Common myeloid progenitor, CD34-positive (primary cell): Measurements from ENCODE around the gene DEGS1.

Experiments
- CTCF ChIA-PET: fragments of 350-600 bp; sonication (Branson Sonifier 250); formaldehyde crosslinking; loops from one replicate; lab custom pipeline; 2021; ENCODE audit warnings: antibody characterized with exemption; lab: Charles Lee
- POLR2A ChIA-PET: fragments of 350-600 bp; sonication (Branson Sonifier 250); formaldehyde crosslinking; loops from one replicate; lab custom pipeline; 2021; ENCODE audit warnings: antibody characterized with exemption; lab: Charles Lee
- DNase-seq, 3 donors: peaks; one replicate each; pipeline versions ENCODE4 v3.0.0 to v3.0.0-alpha.2; 2013
- H3K27ac ChIP-seq, 2 experiments: 1 replicate in 1 of 2; 2 replicates in 1 of 2; pipeline ENCODE4 v1.7.0; 2013; ENCODE audit warnings: inconsistent platforms in 2 of 2, low read length in 2 of 2, mild to moderate bottlenecking in 2 of 2, low read depth in 1 of 2, moderate library complexity in 1 of 2; ENCODE audit not compliant: severe bottlenecking in 2 of 2, insufficient read depth in 1 of 2, poor library complexity in 1 of 2
- H3K27me3 ChIP-seq, 5 experiments: replicated peaks in 2 of 5; 1 replicate in 3 of 5; 2 replicates in 2 of 5; pipeline versions ENCODE4 v1.6.1 to v1.7.0; 2013; ENCODE audit warnings: low read length in 4 of 5, mild to moderate bottlenecking in 2 of 5, moderate library complexity in 2 of 5, inconsistent platforms in 1 of 5; ENCODE audit not compliant: insufficient read depth in 5 of 5, control insufficient read depth in 4 of 5
- H3K36me3 ChIP-seq, 4 experiments: 1 replicate in 2 of 4; 2 replicates in 2 of 4; pipeline versions ENCODE4 v1.6.1 to v1.7.0; 2013; ENCODE audit warnings: low read length in 3 of 4, control low read depth in 1 of 4, mild to moderate bottlenecking in 1 of 4; ENCODE audit not compliant: control insufficient read depth in 4 of 4, insufficient read depth in 4 of 4
- H3K4me1 ChIP-seq, 4 experiments: 1 replicate in 3 of 4; 2 replicates in 1 of 4; pipeline versions ENCODE4 v1.6.1 to v1.7.1; 2013; ENCODE audit warnings: low read length in 3 of 4, mild to moderate bottlenecking in 3 of 4, control low read depth in 1 of 4, inconsistent platforms in 1 of 4, moderate library complexity in 1 of 4; ENCODE audit not compliant: control insufficient read depth in 4 of 4, insufficient read depth in 4 of 4; ENCODE audit errors: control extremely low read depth in 1 of 4
- H3K4me3 ChIP-seq, 7 experiments: 1 replicate in 4 of 7; 2 replicates in 3 of 7; pipeline versions ENCODE4 v1.5.1 to v1.7.0; 2013; ENCODE audit warnings: mild to moderate bottlenecking in 7 of 7, low read length in 6 of 7, moderate library complexity in 6 of 7, inconsistent platforms in 2 of 7, low read depth in 2 of 7, control low read depth in 1 of 7; ENCODE audit not compliant: insufficient read depth in 4 of 7, control insufficient read depth in 1 of 7; ENCODE audit errors: extremely low read depth in 1 of 7
- H3K9me3 ChIP-seq, 5 experiments: 1 replicate in 4 of 5; 2 replicates in 1 of 5; pipeline versions ENCODE4 v1.6.1 to v1.7.1; 2013; ENCODE audit warnings: low read length in 4 of 5, mild to moderate bottlenecking in 2 of 5, inconsistent platforms in 1 of 5, low read depth in 1 of 5, moderate library complexity in 1 of 5; ENCODE audit not compliant: control insufficient read depth in 4 of 5, insufficient read depth in 2 of 5; ENCODE audit errors: control extremely low read depth in 1 of 5
- WGBS: methylation state at CpG from one replicate; pipeline ENCODE4 v1.1.5; 2013; ENCODE audit not compliant: insufficient coverage; 5-methylcytosine and 5-hydroxymethylcytosine counted together

Gene DEGS1

GRCh38 chr1:224237119-224237881, 54.3 kb downstream of the DEGS1 start:
- Histone ChIP-seq H3K9me3 (no peaks in the 10 kb centered on the region), H3K4me3 (no peak overlapping the region), H3K4me1 (no peaks in the 10 kb centered on the region), H3K27me3 (no peaks in the 10 kb centered on the region), H3K36me3 (peaks cover 14 to 34% (median 21%) of the 10 kb centered on the region in 4 experiments), H3K27ac (no peak overlapping the region)
- POLR2A ChIA-PET = no interaction called here
- DNase-seq = no peak
- CTCF ChIA-PET = interaction anchor here (1.3 kb wide), 1 partner anchor 15 kb away, joined by 3 read pairs; no protein-coding TSS in a partner anchor
- WGBS = 96% methylated on average over 3 of the region's 11 CpGs

- Histone ChIP-seq H3K4me1 (no peaks in the 10 kb centered on the region), H3K36me3 (peaks cover 14 to 29% (median 19%) of the 10 kb centered on the region in 4 experiments), H3K27me3 (no peaks in the 10 kb centered on the region), H3K4me3 (no peak overlapping the region), H3K9me3 (no peaks in the 10 kb centered on the region), H3K27ac (no peak overlapping the region)
- POLR2A ChIA-PET = no interaction called here
- CTCF ChIA-PET = interaction anchor here (1.3 kb wide), 1 partner anchor 14 kb away, joined by 3 read pairs; no protein-coding TSS in a partner anchor
- 99% methylated on average over 8 of the region's 9 CpGs for whole genome bisulfite sequencing
- no peak for DNase-seq
Measured at GRCh38 chr1:224238212-224238611, 55.2 kb downstream of the DEGS1 start.

GRCh38 chr1:224238756-224239155, 55.7 kb downstream of the DEGS1 start:
- 97% methylated on average over 2 of the region's 3 CpGs for WGBS
- no peaks in the 10 kb centered on the region for H3K9me3 ChIP-seq
- no peak overlapping the region for H3K4me3 ChIP-seq
- peaks cover 14 to 27% (median 19%) of the 10 kb centered on the region in 4 experiments for H3K36me3 ChIP-seq
- CTCF ChIA-PET = no interaction called here
- no peaks in the 10 kb centered on the region for H3K27me3 ChIP-seq
- H3K27ac ChIP-seq = no peak overlapping the region
- POLR2A ChIA-PET = no interaction called here
- no peaks in the 10 kb centered on the region for H3K4me1 ChIP-seq
- no peak for DNase-seq
